Ascending aorta (tissue), 2 donors: ENCODE results near the gene NTHL1. TPM values are rescaled to one million over a fixed set of nuclear protein-coding genes. Genes with fewer than 3 reads are reported as not detected.

ENCODE experiments used
- DNase-seq, 2 donors: peaks; one replicate each; pipeline ENCODE4 v3.0.0-alpha.2; 2019; ENCODE audit warnings: low spot score in 2 of 2
- H3K27ac ChIP-seq, 2 donors: fragments of 200-600 bp; sonication (generic); one replicate each; pipeline ENCODE4 v1.5.1; 2016 to 2017; ENCODE audit warnings: mild to moderate bottlenecking in 1 of 2
- H3K27me3 ChIP-seq: fragments of 200-600 bp; sonication (generic); one replicate; pipeline ENCODE4 v1.5.1; 2017
- H3K36me3 ChIP-seq, 2 donors: fragments of 200-600 bp; sonication (generic); one replicate each; pipeline ENCODE4 v1.5.1; 2016
- H3K4me1 ChIP-seq, 2 donors: fragments of 200-600 bp; sonication (generic); one replicate each; pipeline ENCODE4 v1.5.1; 2016 to 2017; ENCODE audit warnings: mild to moderate bottlenecking in 1 of 2
- H3K4me3 ChIP-seq, 2 donors: fragments of 200-600 bp; sonication (generic); one replicate each; pipeline ENCODE4 v1.5.1; 2016 to 2017; ENCODE audit warnings: mild to moderate bottlenecking in 1 of 2
- H3K9me3 ChIP-seq, 2 donors: fragments of 200-600 bp; sonication (generic); one replicate each; pipeline ENCODE4 v1.5.1; 2016
- intact Hi-C: fragments of 100-400 bp; cut with DNase I; formaldehyde crosslinking; loops from one replicate; pipeline ENCODE4 v1.15.1; 2023
- total RNA-seq: library from RNA; depleted of rRNA; stranded (reverse); fragments of >200 nt; gene quantifications from one replicate; pipeline ENCODE4 v1.1.0, GENCODE V29; 2016
- TF ChIP-seq, protein P1 (sequence below), 3 experiments: fragments of 200-600 bp in 2 of 3; fragments of 450-650 bp in 1 of 3; sonication (generic) in 2 of 3; IDR thresholded peaks; one replicate each; pipeline ENCODE4 v1.5.1; 2016 to 2019; ENCODE audit warnings: antibody characterized with exemption in 3 of 3, mild to moderate bottlenecking in 1 of 3, moderate library complexity in 1 of 3

NTHL1 gene
- total RNA-seq, 1 donor from 2014 or later = 59.5 TPM

DNA sequence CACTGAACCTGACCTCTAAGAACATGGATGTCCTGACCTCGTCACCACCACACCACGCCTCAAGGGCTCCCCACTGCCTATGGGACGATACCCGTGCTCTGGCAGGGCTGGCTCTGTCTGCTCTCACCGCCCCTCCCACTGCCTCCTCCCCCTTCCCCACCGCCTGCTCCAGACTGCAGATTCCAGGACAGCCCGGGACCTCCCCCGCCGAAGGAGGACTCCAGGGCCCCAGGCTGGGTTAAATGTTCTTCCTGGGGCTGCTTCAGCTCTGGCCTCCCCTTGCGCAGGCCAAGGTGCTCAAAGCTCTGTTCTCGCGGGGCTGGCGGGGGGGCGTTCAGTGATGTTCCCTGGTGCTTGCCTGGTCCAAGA is 24.9 kb downstream of the NTHL1 start:
- TF ChIP-seq, protein P1, sequence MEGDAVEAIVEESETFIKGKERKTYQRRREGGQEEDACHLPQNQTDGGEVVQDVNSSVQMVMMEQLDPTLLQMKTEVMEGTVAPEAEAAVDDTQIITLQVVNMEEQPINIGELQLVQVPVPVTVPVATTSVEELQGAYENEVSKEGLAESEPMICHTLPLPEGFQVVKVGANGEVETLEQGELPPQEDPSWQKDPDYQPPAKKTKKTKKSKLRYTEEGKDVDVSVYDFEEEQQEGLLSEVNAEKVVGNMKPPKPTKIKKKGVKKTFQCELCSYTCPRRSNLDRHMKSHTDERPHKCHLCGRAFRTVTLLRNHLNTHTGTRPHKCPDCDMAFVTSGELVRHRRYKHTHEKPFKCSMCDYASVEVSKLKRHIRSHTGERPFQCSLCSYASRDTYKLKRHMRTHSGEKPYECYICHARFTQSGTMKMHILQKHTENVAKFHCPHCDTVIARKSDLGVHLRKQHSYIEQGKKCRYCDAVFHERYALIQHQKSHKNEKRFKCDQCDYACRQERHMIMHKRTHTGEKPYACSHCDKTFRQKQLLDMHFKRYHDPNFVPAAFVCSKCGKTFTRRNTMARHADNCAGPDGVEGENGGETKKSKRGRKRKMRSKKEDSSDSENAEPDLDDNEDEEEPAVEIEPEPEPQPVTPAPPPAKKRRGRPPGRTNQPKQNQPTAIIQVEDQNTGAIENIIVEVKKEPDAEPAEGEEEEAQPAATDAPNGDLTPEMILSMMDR (IDR thresholded peaks at IDR 0.05) = no peak
- no peak for DNase-seq
- H3K27me3 ChIP-seq = no peaks in the 10 kb centered on the region
- peaks cover 17 to 26% of the 10 kb centered on the region in 2 donors for H3K4me1 ChIP-seq
- H3K9me3 ChIP-seq = no peaks in the 10 kb centered on the region
- no peak overlapping the region for H3K27ac ChIP-seq
- intact Hi-C loops = loop anchor here (1.0 to 10.0 kb wide), 3 partner anchors 25 to 232 kb away; partner anchors contain the start of genes ECI1, NTHL1 and TSC2
- no peaks in the 10 kb centered on the region for H3K36me3 ChIP-seq
- H3K4me3 ChIP-seq = peak overlapping the region; percentile 35 to 58

DNA sequence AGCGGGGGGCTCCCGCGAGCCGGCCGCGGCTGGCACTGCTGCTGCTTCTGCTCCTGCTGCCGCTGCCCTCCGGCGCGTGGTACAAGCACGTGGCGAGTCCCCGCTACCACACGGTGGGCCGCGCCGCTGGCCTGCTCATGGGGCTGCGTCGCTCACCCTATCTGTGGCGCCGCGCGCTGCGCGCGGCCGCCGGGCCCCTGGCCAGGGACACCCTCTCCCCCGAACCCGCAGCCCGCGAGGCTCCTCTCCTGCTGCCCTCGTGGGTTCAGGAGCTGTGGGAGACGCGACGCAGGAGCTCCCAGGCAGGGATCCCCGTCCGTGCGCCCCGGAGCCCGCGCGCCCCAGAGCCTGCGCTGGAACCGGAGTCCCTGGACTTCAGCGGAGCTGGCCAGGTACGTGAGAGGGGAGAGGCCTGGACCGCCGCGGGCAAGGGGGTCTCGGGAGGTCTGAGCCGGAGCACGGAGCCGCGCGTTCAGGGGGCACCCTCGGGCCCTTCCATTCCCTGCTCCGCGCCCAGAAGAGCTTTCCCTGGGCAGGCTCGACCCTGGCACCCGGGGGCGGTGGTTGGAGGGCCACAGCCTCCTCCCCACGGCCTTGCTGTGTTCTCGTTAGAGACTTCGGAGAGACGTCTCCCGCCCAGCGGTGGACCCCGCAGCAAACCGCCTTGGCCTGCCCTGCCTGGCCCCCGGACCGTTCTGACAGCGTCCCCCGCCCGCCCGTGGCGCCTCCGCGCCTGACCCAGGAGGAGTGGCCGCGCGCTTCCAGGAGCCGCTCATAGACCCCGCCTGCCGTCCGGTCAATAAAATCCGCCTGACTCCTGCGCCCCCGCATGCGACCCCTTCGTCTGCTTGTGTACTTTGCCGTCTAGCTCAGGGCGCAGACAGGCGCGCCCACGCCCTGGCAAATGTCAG is 27.5 kb downstream of the NTHL1 start:
- intact Hi-C loops = loop anchor here (10.0 kb wide), 1 partner anchor 235 kb away; the partner anchor contains the start of gene ECI1
- Histone ChIP-seq H3K27ac (no peak overlapping the region), H3K27me3 (no peaks in the 10 kb centered on the region), H3K9me3 (no peaks in the 10 kb centered on the region), H3K36me3 (no peaks in the 10 kb centered on the region), H3K4me1 (peaks cover 3 to 12% of the 10 kb centered on the region in 2 donors), H3K4me3 (peak overlapping the region in 1 of 2 donors; percentile 11)
- TF ChIP-seq, protein P1 (IDR thresholded peaks at IDR 0.05) = no peak
- no peak for DNase-seq

DNA sequence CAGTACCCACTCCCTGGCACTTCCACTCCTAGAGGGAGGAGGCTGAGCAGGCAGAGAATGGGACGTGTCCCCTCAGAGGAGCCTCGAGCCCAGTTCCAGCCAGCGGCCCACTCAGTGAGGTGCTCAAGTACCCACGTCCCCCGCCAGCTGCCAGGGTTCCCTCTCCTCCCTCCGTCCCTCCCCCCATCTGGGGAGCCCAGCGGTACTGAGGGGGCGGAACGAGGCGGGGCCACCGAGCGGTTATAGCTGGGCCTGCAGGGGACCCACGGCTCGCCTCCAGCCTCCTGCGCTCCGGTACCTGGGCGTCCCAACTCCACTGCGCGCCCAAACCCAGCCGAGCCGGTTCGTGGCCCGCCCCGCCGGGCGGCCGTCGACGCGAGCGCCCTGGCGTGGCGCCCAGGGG is 28.1 kb downstream of the NTHL1 start, which contains the start of gene NPW:
TSS of gene NPW (plus strand) at position 268 of the 403 bp plus-strand sequence.
- Histone ChIP-seq H3K9me3 (no peaks in the 10 kb centered on the region), H3K4me3 (peak within 1 kb of the TSS in 1 of 2 donors; percentile 11), H3K4me1 (peaks cover 3 to 12% of the 10 kb centered on the region in 2 donors), H3K27me3 (no peaks in the 10 kb centered on the region), H3K36me3 (no peaks in the 10 kb centered on the region), H3K27ac (no peak within 1 kb of the TSS)
- no peak for DNase-seq
- TF ChIP-seq, protein P1 (IDR thresholded peaks at IDR 0.05) = no peak
- intact Hi-C loops = no loop called here

DNA sequence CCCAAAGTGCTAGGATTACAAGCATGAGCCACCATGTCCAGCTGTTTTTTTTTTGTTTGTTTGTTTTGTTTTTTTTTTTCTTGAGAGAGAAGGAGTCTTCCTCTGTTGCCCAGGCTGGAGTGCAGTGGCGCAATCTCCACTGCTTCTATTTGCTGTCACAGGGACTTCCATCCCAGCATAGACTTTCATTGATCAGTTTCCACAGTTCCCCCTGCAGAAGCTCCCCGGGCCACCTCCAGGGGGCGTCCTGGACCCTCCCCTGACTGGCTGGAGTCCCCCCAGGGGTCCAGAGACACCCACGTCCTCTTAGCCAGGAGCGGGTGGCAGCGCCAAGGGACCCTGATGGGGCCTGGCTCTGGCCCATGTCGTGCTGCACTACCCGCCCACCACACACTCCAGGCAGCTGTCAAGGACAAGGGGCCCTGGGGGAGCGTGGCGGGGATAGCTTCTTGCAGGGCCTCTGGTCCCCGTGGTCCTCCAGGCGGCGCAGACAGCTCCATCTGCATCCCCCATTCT is 31.2 kb downstream of the NTHL1 start:
- H3K27me3 ChIP-seq = no peaks in the 10 kb centered on the region
- DNase-seq = no peak
- H3K4me1 ChIP-seq = peaks cover 0 to 3% of the 10 kb centered on the region in 2 donors
- no peak overlapping the region for H3K4me3 ChIP-seq
- H3K36me3 ChIP-seq = no peaks in the 10 kb centered on the region
- H3K27ac ChIP-seq = no peak overlapping the region
- H3K9me3 ChIP-seq = no peaks in the 10 kb centered on the region
- TF ChIP-seq, protein P1 (IDR thresholded peaks at IDR 0.05) = peak in 1 of 3 experiments; percentile 26
- intact Hi-C loops = no loop called here

DNA sequence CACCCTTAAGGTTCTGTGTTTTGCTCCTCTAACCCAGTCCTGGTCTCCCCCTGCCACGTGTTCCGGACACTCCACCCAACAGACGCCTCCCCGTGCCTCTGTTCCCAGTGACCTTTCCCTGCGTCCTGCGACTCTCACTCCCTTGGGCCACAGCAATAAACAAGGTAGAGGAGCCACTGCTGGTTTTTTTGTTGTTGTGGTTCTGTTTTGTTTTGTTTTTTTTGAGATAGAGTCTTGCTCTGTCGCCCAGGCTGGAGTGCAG is 31.8 kb downstream of the NTHL1 start:
- Histone ChIP-seq H3K4me1 (peaks cover 0 to 3% of the 10 kb centered on the region in 2 donors), H3K36me3 (no peaks in the 10 kb centered on the region), H3K27me3 (no peaks in the 10 kb centered on the region), H3K27ac (no peak overlapping the region), H3K4me3 (no peak overlapping the region), H3K9me3 (no peaks in the 10 kb centered on the region)
- TF ChIP-seq, protein P1 (IDR thresholded peaks at IDR 0.05) = no peak
- DNase-seq = no peak
- intact Hi-C loops = no loop called here
